B cell (primary cell): ENCODE measurements around the gene PRKCH. TPM values are rescaled to one million over a fixed set of nuclear protein-coding genes. Genes with fewer than 3 reads are reported as not detected.

Experiments used
- ATAC-seq: fragments of 200-7000 bp; cut with Tn5 transposase; one replicate; pipeline ENCODE4 v1.10.0; 2021; ENCODE audit warnings: low read depth, mild to moderate bottlenecking, moderate number of reproducible peaks, moderate library complexity
- CTCF ChIA-PET: fragments of 350-600 bp; sonication (Branson Sonifier 250); formaldehyde crosslinking; loops from one replicate; lab custom pipeline; 2021; ENCODE audit warnings: antibody characterized with exemption, inconsistent platforms; lab: Charles Lee
- POLR2A ChIA-PET: fragments of 350-600 bp; sonication (Branson Sonifier 250); formaldehyde crosslinking; loops from one replicate; lab custom pipeline; 2021; ENCODE audit warnings: antibody characterized with exemption; lab: Charles Lee
- DNase-seq: peaks from one replicate; pipeline ENCODE4 v3.0.0; 2013
- H2AFZ ChIP-seq: 2 replicates; pipeline ENCODE4 v1.6.1; 2012; ENCODE audit warnings: mild to moderate bottlenecking, low read depth, low read length; ENCODE audit not compliant: insufficient read depth, poor library complexity, severe bottlenecking
- H3K27ac ChIP-seq, 2 donors: 1 replicate in 1 of 2; 2 replicates in 1 of 2; pipeline ENCODE4 v1.5.1; 2012 to 2013; ENCODE audit warnings: low read length in 2 of 2, mild to moderate bottlenecking in 2 of 2, moderate library complexity in 1 of 2
- H3K27me3 ChIP-seq, 4 experiments: fragments of 200-600 bp in 1 of 4; sonication (generic) in 1 of 4; replicated peaks in 1 of 4; 1 replicate in 2 of 4; 2 replicates in 2 of 4; pipeline versions ENCODE4 v1.6.1 to v1.7.0; 2013 to 2016; ENCODE audit warnings: low read length in 3 of 4, mild to moderate bottlenecking in 2 of 4, mixed read lengths in 1 of 4, moderate library complexity in 1 of 4; ENCODE audit not compliant: insufficient read depth in 4 of 4, control insufficient read depth in 3 of 4; ENCODE audit errors: control extremely low read depth in 1 of 4
- H3K36me3 ChIP-seq, 2 experiments: replicated peaks in 1 of 2; 1 replicate in 1 of 2; 2 replicates in 1 of 2; pipeline versions ENCODE4 v1.6.1 to v1.7.1; 2013; ENCODE audit warnings: low read length in 1 of 2; ENCODE audit not compliant: insufficient read depth in 2 of 2, control insufficient read depth in 1 of 2; ENCODE audit errors: control extremely low read depth in 1 of 2, extremely low read depth in 1 of 2
- H3K4me1 ChIP-seq, 2 donors: fragments of 200-600 bp in 1 of 2; sonication (generic) in 1 of 2; 1 replicate in 1 of 2; 2 replicates in 1 of 2; pipeline versions ENCODE4 v1.5.1 to v1.6.1; 2013 to 2017; ENCODE audit warnings: low read length in 2 of 2; ENCODE audit not compliant: control insufficient read depth in 2 of 2, insufficient read depth in 2 of 2
- H3K4me2 ChIP-seq: replicated peaks from 2 replicates; pipeline ENCODE3; 2012; ENCODE audit warnings: mild to moderate bottlenecking, low read depth, low read length; ENCODE audit not compliant: poor library complexity, severe bottlenecking
- H3K4me3 ChIP-seq, 5 experiments: fragments of 200-600 bp in 1 of 5; sonication (generic) in 1 of 5; 1 replicate in 3 of 5; 2 replicates in 2 of 5; pipeline versions ENCODE4 v1.5.1 to v1.7.0; 2011 to 2016; ENCODE audit warnings: low read length in 4 of 5, mild to moderate bottlenecking in 4 of 5, low read depth in 2 of 5, control low read depth in 1 of 5, moderate library complexity in 1 of 5; ENCODE audit not compliant: insufficient read depth in 1 of 5; ENCODE audit errors: control extremely low read depth in 1 of 5, extremely low read depth in 1 of 5
- H3K79me2 ChIP-seq: fragments of 200-600 bp; sonication (generic); one replicate; pipeline ENCODE4 v1.6.0; 2016; ENCODE audit warnings: low read length; ENCODE audit not compliant: control insufficient read depth, insufficient read depth
- H3K9ac ChIP-seq: fragments of 200-600 bp; sonication (generic); 2 replicates; pipeline ENCODE4 v1.6.1; 2017; ENCODE audit warnings: mild to moderate bottlenecking, low read length, moderate library complexity
- H3K9me3 ChIP-seq, 3 donors: one replicate each; pipeline versions ENCODE4 v1.6.1 to v1.7.1; 2013; ENCODE audit warnings: low read length in 2 of 3; ENCODE audit not compliant: control insufficient read depth in 2 of 3, insufficient read depth in 1 of 3; ENCODE audit errors: control extremely low read depth in 1 of 3
- H4K20me1 ChIP-seq: 2 replicates; pipeline ENCODE4 v1.6.0; 2012; ENCODE audit warnings: mild to moderate bottlenecking, low read length; ENCODE audit not compliant: insufficient read depth, control insufficient read depth, poor library complexity, severe bottlenecking
- H3K27ac Mint-ChIP-seq: one replicate; pipeline ENCODE4 v1.8.0; 2021; ENCODE audit warnings: mixed read lengths
- H3K27me3 Mint-ChIP-seq: one replicate; pipeline ENCODE4 v1.8.0; 2021; ENCODE audit warnings: mixed read lengths
- H3K4me1 Mint-ChIP-seq: one replicate; pipeline ENCODE4 v1.8.0; 2021; ENCODE audit warnings: mixed read lengths
- H3K4me3 Mint-ChIP-seq: one replicate; pipeline ENCODE4 v1.8.0; 2021; ENCODE audit warnings: mixed read lengths
- H3K9me3 Mint-ChIP-seq: one replicate; pipeline ENCODE4 v1.8.0; 2022; ENCODE audit warnings: mixed read lengths; ENCODE audit not compliant: insufficient read depth
- EZH2 ChIP-seq: IDR thresholded peaks from 2 replicates; pipeline ENCODE4 v1.6.1; 2012; ENCODE audit warnings: borderline replicate concordance, low read depth, mild to moderate bottlenecking, moderate library complexity, low read length; ENCODE audit not compliant: insufficient read depth, poor library complexity, severe bottlenecking
- WGBS: methylation state at CpG from one replicate; pipeline ENCODE4 v1.1.5; 2013; ENCODE audit warnings: missing lambda C conversion rate; ENCODE audit not compliant: insufficient coverage; 5-methylcytosine and 5-hydroxymethylcytosine counted together
- intact Hi-C: fragments of 100-400 bp; cut with micrococcal nuclease; formaldehyde crosslinking; loops from one replicate; pipeline ENCODE4 v1.10.0; 2022
- polyA plus RNA-seq: library from polyadenylated mRNA; depleted of rRNA; stranded (reverse); fragments of >200 nt; gene quantifications from 2 replicates; pipeline ENCODE4 v1.2.3, GENCODE V29; 2012
- total RNA-seq, 2 donors: library from RNA; stranded (reverse); fragments of 120-200 nt in 1 of 2; gene quantifications; 1 replicate in 1 of 2; 2 replicates in 1 of 2; pipeline versions ENCODE4 v1.2.3 to v1.2.4, GENCODE V29; 2013 to 2022
- TF ChIP-seq, protein P1 (sequence below): fragments of 200-600 bp; IDR thresholded peaks from one replicate; pipeline ENCODE4 v1.8.0; 2022; ENCODE audit warnings: antibody characterized with exemption, mild to moderate bottlenecking

The PRKCH gene
- total and polyA plus RNA-seq, 2 donors (not counting 1 experiment from before 2014, with no cell fraction given) = 2.0 to 5.0 TPM

DNA sequence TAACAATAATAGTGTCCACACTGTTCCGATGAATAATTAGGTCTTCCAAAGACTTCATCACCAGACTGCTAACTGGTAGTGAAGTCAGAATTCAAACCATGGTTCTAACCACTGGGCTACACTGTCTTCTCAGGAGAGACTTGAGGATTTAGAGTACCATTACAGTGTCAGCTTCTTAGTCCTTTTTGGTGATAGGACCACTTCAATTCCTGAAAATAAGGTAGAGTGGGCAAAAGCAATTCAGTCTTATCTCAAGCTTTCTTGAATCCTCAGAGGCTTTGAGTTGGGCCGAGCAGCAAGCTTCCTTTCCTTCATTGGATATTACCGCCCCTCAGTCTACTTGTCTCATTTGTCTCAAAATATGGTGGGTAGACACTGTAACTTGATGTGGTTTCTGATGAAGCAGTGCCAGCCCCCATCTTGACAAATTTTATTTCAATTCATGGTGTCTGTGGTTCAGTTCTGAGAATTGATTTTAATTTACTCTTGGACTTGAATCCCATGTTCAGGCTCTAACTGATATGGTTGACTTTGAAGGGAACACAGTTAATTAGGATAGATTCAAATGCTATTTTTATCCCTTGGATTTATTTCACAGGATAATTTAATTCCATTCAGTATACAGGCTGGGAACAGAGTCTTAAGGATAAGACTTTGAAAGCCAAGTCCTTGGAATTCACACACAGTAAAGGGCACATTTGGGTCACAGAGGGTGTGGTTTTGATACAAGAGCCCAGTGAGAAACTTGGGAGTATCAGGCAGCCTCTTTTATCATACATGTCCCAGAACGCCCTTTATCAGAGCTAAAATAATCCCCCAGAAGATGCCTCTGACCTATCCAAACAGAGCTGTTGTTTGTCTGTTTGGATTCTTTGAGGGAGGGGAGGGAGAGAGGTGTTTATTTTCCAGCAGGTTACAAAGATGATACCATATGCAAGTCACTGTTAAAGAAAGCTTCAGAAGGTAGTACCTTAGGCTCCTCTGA, 167.3 kb downstream of the PRKCH start:
- no peak overlapping the region for H2AFZ ChIP-seq
- H3K36me3 ChIP-seq = no peaks in the 10 kb centered on the region
- no peak overlapping the region for H3K4me2 ChIP-seq
- H3K4me3 ChIP-seq = no peak overlapping the region
- no peak for TF ChIP-seq EZH2
- TF ChIP-seq, protein P1, sequence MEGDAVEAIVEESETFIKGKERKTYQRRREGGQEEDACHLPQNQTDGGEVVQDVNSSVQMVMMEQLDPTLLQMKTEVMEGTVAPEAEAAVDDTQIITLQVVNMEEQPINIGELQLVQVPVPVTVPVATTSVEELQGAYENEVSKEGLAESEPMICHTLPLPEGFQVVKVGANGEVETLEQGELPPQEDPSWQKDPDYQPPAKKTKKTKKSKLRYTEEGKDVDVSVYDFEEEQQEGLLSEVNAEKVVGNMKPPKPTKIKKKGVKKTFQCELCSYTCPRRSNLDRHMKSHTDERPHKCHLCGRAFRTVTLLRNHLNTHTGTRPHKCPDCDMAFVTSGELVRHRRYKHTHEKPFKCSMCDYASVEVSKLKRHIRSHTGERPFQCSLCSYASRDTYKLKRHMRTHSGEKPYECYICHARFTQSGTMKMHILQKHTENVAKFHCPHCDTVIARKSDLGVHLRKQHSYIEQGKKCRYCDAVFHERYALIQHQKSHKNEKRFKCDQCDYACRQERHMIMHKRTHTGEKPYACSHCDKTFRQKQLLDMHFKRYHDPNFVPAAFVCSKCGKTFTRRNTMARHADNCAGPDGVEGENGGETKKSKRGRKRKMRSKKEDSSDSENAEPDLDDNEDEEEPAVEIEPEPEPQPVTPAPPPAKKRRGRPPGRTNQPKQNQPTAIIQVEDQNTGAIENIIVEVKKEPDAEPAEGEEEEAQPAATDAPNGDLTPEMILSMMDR = no peak
- no CpG with 5 or more reads among the region's 4 CpGs for WGBS
- intact Hi-C loops = no loop called here
- Mint-ChIP-seq H3K27ac (no peak overlapping the region), H3K27me3 (no peaks in the 10 kb centered on the region), H3K4me1 (peaks cover 26% of the 10 kb centered on the region), H3K9me3 (no peaks in the 10 kb centered on the region), H3K4me3 (no peak overlapping the region)
- DNase-seq (no peak), ATAC-seq (no peak)
- H3K4me1 ChIP-seq = peaks cover 23 to 31% of the 10 kb centered on the region in 2 donors
- H3K9ac ChIP-seq = no peak overlapping the region
- H4K20me1 ChIP-seq = no peaks in the 10 kb centered on the region
- H3K27me3 ChIP-seq = no peaks in the 10 kb centered on the region
- H3K9me3 ChIP-seq = no peaks in the 10 kb centered on the region
- ChIA-PET CTCF (interaction anchor here (1.2 to 1.4 kb wide), 2 partner anchors 8 to 15 kb away, joined by 4 to 6 read pairs; no protein-coding TSS in a partner anchor), POLR2A (interaction anchor here (0.7 to 3.3 kb wide), 5 partner anchors 11 to 1978 kb away, joined by 3 to 13 read pairs (median 5); no protein-coding TSS in a partner anchor)
- H3K79me2 ChIP-seq = no peaks in the 10 kb centered on the region
- H3K27ac ChIP-seq = no peak overlapping the region
